ENCODE data around the gene FAM184A. TPM values are rescaled to one million over a fixed set of nuclear protein-coding genes. Genes with fewer than 3 reads are reported as not detected.

Gene FAM184A
- total and polyA plus RNA-seq, 9 of the 15 experiments (the other 6 are each of a cell fraction or from before 2014, with no cell fraction given) = 6.4 to 18.7 (median 13.1) TPM

DNA sequence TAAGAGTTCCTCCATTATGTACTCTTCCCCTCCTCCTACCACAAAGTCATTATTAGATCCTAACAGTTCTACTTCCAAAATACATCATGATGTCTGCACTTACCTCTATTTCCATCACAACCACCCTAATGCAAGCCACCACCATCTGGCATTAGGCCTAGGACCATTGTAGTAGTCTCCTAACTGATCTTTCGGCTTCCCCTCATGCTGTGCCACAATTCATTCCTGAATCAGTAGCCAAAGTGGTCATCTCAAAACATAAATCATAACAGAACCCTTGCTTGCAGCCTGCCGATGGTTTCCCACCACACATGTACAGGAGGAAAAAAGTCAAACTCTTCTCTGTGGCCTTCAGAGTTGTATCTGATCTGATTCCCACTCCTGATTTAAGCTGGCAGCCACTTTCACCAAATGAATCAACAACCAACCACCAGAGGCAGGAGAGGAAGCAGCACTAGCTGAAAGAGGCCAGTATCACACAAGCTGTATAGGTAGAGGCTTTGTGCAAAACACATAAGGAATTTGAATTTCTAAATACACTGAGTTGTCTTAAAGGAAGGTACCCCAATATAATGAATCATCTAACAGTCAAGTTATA lies 26.1 kb downstream of the FAM184A start:
- Histone ChIP-seq H3K9ac (ENCODE audit: insufficient read depth in 1 of 2, low read depth in 2 of 2, low read length in 2 of 2) (no peak overlapping the region), H4K20me1 (replicated peaks; ENCODE audit: control insufficient read depth, insufficient read depth, low read length) (no peaks in the 10 kb centered on the region), H3K4me3 (no peak overlapping the region), H3K27ac (ENCODE audit: extremely low read depth, low read depth, low read length) (no peak overlapping the region), H3K4me1 (replicated peaks in 1 of 2; ENCODE audit: control insufficient read depth in 2 of 2, insufficient read depth in 2 of 2, low read length in 2 of 2) (no peaks in the 10 kb centered on the region), H3K9me1 (ENCODE audit: control insufficient read depth, insufficient read depth, low read length) (no peaks in the 10 kb centered on the region), H2AFZ (ENCODE audit: low read depth, low read length) (no peak overlapping the region), H3K4me2 (ENCODE audit: insufficient read depth, low read length) (no peak overlapping the region), H3K36me3 (ENCODE audit: control insufficient read depth, insufficient read depth, low read length) (no peaks in the 10 kb centered on the region), H3K79me2 (ENCODE audit: control insufficient read depth, insufficient read depth, low read length) (no peaks in the 10 kb centered on the region), H3K9me3 (replicated peaks; ENCODE audit: control insufficient read depth, insufficient read depth, low read depth, low read length) (no peaks in the 10 kb centered on the region), H3K27me3 (ENCODE audit: control insufficient read depth in 2 of 2, insufficient read depth in 2 of 2, low read length in 2 of 2) (no peaks in the 10 kb centered on the region)
- ChIA-PET POLR2A (interaction anchor here (1.0 to 1.4 kb wide), 3 partner anchors 9 to 14 kb away, joined by 3 to 4 read pairs (median 3); no protein-coding TSS in a partner anchor), CTCF (ENCODE audit: low intra/inter-chr PET ratio) (no interaction called here)
- BruUV-seq (replicated peaks) = no TSS peak
- in situ Hi-C loops (cut with MboI) = no loop called here
- ATAC-seq = peak; percentile 58; the same call in 2 of the 3 replicates
- no peak for DNase-seq (ENCODE audit: extremely low read depth in 1 of 4, low spot score in 3 of 4)
- FAIRE-seq = no peak
- intact Hi-C loops (cut with micrococcal nuclease) = no loop called here
- 48% methylated on average over 2 of the region's 2 CpGs for WGBS (ENCODE audit: insufficient coverage, low coverage, missing lambda C conversion rate)
- TF ChIP-seq SAFB2 (IDR thresholded peaks at IDR 0.05; ENCODE audit: borderline replicate concordance, low read depth, low read length, severe bottlenecking) (no peak), ZNF707 (CRISPR knock-in tag; conservative IDR thresholded peaks at IDR 0.05) (no peak), CBX5 (IDR thresholded peaks at IDR 0.05; ENCODE audit: borderline replicate concordance, low read depth) (no peak), ZNF239 (CRISPR knock-in tag; IDR thresholded peaks at IDR 0.05) (no peak), ZNF217 (CRISPR knock-in tag; IDR thresholded peaks at IDR 0.05) (no peak), ASH1L (IDR thresholded peaks at IDR 0.05; ENCODE audit: borderline replicate concordance, low read depth, partially characterized antibody) (no peak), ZNF717 (CRISPR knock-in tag; IDR thresholded peaks at IDR 0.05) (no peak), SMARCA4 (IDR thresholded peaks at IDR 0.05) (no peak), FOXP1 (CRISPR knock-in tag; IDR thresholded peaks at IDR 0.05) (no peak), POLR2H (tag; IDR thresholded peaks at IDR 0.05; ENCODE audit: low read depth) (no peak), ZNF57 (CRISPR knock-in tag; IDR thresholded peaks at IDR 0.05) (no peak), ATF1 (CRISPR knock-in tag; IDR thresholded peaks at IDR 0.05) (no peak), ATF1 (tag; IDR thresholded peaks at IDR 0.05) (no peak), TBL1XR1 (IDR thresholded peaks at IDR 0.05; ENCODE audit: low read length in 2 of 2) (no peak), TCF7 (IDR thresholded peaks at IDR 0.05; ENCODE audit: borderline replicate concordance) (no peak)
- TF ChIP-seq, protein P1, sequence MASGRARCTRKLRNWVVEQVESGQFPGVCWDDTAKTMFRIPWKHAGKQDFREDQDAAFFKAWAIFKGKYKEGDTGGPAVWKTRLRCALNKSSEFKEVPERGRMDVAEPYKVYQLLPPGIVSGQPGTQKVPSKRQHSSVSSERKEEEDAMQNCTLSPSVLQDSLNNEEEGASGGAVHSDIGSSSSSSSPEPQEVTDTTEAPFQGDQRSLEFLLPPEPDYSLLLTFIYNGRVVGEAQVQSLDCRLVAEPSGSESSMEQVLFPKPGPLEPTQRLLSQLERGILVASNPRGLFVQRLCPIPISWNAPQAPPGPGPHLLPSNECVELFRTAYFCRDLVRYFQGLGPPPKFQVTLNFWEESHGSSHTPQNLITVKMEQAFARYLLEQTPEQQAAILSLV (tag; IDR thresholded peaks at IDR 0.05) = no peak
- TF ChIP-seq, protein P2, sequence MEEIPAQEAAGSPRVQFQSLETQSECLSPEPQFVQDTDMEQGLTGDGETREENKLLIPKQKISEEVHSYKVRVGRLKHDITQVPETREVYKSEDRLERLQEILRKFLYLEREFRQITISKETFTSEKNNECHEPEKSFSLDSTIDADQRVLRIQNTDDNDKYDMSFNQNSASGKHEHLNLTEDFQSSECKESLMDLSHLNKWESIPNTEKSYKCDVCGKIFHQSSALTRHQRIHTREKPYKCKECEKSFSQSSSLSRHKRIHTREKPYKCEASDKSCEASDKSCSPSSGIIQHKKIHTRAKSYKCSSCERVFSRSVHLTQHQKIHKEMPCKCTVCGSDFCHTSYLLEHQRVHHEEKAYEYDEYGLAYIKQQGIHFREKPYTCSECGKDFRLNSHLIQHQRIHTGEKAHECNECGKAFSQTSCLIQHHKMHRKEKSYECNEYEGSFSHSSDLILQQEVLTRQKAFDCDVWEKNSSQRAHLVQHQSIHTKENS (CRISPR knock-in tag; IDR thresholded peaks at IDR 0.05) = no peak
- TF ChIP-seq, protein P3, sequence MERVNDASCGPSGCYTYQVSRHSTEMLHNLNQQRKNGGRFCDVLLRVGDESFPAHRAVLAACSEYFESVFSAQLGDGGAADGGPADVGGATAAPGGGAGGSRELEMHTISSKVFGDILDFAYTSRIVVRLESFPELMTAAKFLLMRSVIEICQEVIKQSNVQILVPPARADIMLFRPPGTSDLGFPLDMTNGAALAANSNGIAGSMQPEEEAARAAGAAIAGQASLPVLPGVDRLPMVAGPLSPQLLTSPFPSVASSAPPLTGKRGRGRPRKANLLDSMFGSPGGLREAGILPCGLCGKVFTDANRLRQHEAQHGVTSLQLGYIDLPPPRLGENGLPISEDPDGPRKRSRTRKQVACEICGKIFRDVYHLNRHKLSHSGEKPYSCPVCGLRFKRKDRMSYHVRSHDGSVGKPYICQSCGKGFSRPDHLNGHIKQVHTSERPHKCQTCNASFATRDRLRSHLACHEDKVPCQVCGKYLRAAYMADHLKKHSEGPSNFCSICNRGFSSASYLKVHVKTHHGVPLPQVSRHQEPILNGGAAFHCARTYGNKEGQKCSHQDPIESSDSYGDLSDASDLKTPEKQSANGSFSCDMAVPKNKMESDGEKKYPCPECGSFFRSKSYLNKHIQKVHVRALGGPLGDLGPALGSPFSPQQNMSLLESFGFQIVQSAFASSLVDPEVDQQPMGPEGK (CRISPR knock-in tag; IDR thresholded peaks at IDR 0.05; ENCODE audit: borderline replicate concordance) = no peak

All from K562 (cell line).